Bronchial epithelial cell (primary cell): ENCODE measurements around the gene ZNF142. TPM values are rescaled to one million over a fixed set of nuclear protein-coding genes. Genes with fewer than 3 reads are reported as not detected.

Experiments
- DNase-seq: peaks from one replicate; pipeline ENCODE4 v3.0.0-alpha.2; 2010; ENCODE audit warnings: low read depth
- FAIRE-seq: peaks from 2 replicates; lab custom pipeline; 2011; peaks lifted over from hg19 to GRCh38; lab: Jason Lieb, UNC
- H3K27me3 ChIP-seq: 2 replicates; pipeline ENCODE4 v1.5.1; 2011; ENCODE audit warnings: low read length; ENCODE audit not compliant: control insufficient read depth, insufficient read depth
- H3K36me3 ChIP-seq: 2 replicates; pipeline ENCODE4 v1.5.1; 2011; ENCODE audit warnings: low read length; ENCODE audit not compliant: control insufficient read depth, insufficient read depth
- H3K4me3 ChIP-seq: 2 replicates; pipeline ENCODE4 v1.5.1; 2011; ENCODE audit warnings: mild to moderate bottlenecking, low read depth, low read length, control low read depth
- total RNA-seq: library from RNA; depleted of rRNA; stranded (reverse); fragments of >200 nt; gene quantifications from 2 replicates; pipeline ENCODE4 v1.2.1, GENCODE V29; 2014
- TF ChIP-seq, protein P1 (sequence below): IDR thresholded peaks from 2 replicates; pipeline ENCODE4 v1.5.1; 2011; ENCODE audit warnings: mild to moderate bottlenecking, moderate library complexity, low read length, control low read depth, inconsistent platforms; ENCODE audit not compliant: insufficient read depth, severe bottlenecking

The ZNF142 gene
- total RNA-seq, 1 donor from 2014 or later = 4.2 TPM

DNA sequence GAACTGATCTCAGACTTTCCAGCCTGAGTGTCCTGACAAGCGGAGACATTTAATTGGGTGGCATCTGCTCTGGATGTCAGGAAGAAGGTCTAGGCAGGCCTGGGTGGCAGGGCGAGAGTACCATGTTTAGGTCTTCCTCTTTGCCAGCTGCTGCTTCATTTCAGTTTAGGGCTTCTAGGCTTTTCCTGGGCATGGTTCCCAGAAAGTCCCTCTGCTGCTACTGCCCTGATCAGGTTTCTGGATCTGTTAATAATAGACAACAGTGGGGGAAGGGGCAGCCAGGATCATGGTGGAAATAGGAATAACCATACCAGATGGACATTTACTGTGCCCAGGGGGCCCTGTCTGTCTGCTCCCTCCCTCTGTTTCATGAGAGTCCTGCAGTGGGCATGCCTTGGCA is 54.0 kb downstream of the ZNF142 start:
- Histone ChIP-seq H3K27me3 (no peaks in the 10 kb centered on the region), H3K4me3 (no peak overlapping the region), H3K36me3 (no peaks in the 10 kb centered on the region)
- FAIRE-seq (no peak), DNase-seq (no peak)
- TF ChIP-seq, protein P1, sequence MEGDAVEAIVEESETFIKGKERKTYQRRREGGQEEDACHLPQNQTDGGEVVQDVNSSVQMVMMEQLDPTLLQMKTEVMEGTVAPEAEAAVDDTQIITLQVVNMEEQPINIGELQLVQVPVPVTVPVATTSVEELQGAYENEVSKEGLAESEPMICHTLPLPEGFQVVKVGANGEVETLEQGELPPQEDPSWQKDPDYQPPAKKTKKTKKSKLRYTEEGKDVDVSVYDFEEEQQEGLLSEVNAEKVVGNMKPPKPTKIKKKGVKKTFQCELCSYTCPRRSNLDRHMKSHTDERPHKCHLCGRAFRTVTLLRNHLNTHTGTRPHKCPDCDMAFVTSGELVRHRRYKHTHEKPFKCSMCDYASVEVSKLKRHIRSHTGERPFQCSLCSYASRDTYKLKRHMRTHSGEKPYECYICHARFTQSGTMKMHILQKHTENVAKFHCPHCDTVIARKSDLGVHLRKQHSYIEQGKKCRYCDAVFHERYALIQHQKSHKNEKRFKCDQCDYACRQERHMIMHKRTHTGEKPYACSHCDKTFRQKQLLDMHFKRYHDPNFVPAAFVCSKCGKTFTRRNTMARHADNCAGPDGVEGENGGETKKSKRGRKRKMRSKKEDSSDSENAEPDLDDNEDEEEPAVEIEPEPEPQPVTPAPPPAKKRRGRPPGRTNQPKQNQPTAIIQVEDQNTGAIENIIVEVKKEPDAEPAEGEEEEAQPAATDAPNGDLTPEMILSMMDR = no peak

Other genes with a start within 250 kb of the ZNF142 start
- not detected in 2 replicates for gene VIL1, start 240.5 kb downstream of the ZNF142 start, total RNA-seq
- 9.2 and 10.4 TPM in 2 replicates for gene USP37, start 91.3 kb downstream of the ZNF142 start, total RNA-seq
- 37.6 and 53.7 TPM in 2 replicates for gene CNOT9, start 90.8 kb downstream of the ZNF142 start, total RNA-seq
- 0.53 and 1.2 TPM in 2 replicates for gene PLCD4, start 51.7 kb downstream of the ZNF142 start, total RNA-seq
- 47.6 and 61.3 TPM in 2 replicates for gene BCS1L, start 60 bp upstream of the ZNF142 start, total RNA-seq
- 32.1 and 51.2 TPM in 2 replicates for gene RNF25, start 12.4 kb upstream of the ZNF142 start, total RNA-seq
- gene STK36, start 12.5 kb upstream of the ZNF142 start, total RNA-seq = 5.8 and 8.6 TPM in 2 replicates
- 5.5 and 6.8 TPM in 2 replicates for gene TTLL4, start 51.2 kb upstream of the ZNF142 start, total RNA-seq
- 0.13 and 0.26 TPM in 2 replicates for gene CYP27A1, start 122.5 kb upstream of the ZNF142 start, total RNA-seq
- not detected in 2 replicates for gene PRKAG3, start 172.2 kb upstream of the ZNF142 start, total RNA-seq
- not detected in 2 replicates for gene WNT6, start 200.2 kb upstream of the ZNF142 start, total RNA-seq
- 2.3 and 2.4 TPM in 2 replicates for gene WNT10A, start 221.2 kb upstream of the ZNF142 start, total RNA-seq